GM12878 (cell line): ENCODE measurements around the gene KRTAP3-3. TPM values are rescaled to one million over a fixed set of nuclear protein-coding genes. Genes with fewer than 3 reads are reported as not detected.

Experiments
- ATAC-seq: fragments of 200-7000 bp; cut with Tn5 transposase; 3 replicates; pipeline ENCODE4 v1.9.1; 2020; ENCODE audit warnings: mild to moderate bottlenecking, moderate library complexity
- BruUV-seq: library from RNA; stranded (reverse); fragments of 400-500 nt; replicated peaks from 2 replicates; lab custom pipeline; 2021; lab: Mats Ljungman, UMichigan
- CTCF ChIA-PET: fragments of 300-600 bp; sonication (Branson Sonifier 250); formaldehyde crosslinking; extraction: SDS; loops from one replicate; lab custom pipeline; 2021; ENCODE audit warnings: inconsistent platforms; lab: Yijun Ruan, JAX
- POLR2A ChIA-PET: fragments of 350-600 bp; formaldehyde crosslinking; extraction: SDS; loops from one replicate; lab custom pipeline; 2021; ENCODE audit warnings: inconsistent platforms; lab: Charles Lee
- RAD21 ChIA-PET: fragments of 300-600 bp; sonication (Branson Sonifier 250); formaldehyde crosslinking; loops from one replicate; lab custom pipeline; 2023; ENCODE audit warnings: antibody characterized with exemption; ENCODE audit not compliant: unreplicated experiment; lab: Charles Lee
- SMC1A ChIA-PET: fragments of 300-600 bp; sonication (Branson Sonifier 250); formaldehyde crosslinking; loops from one replicate; lab custom pipeline; 2023; ENCODE audit not compliant: unreplicated experiment, uncharacterized antibody; lab: Charles Lee
- DNase-seq: peaks from one replicate; pipeline ENCODE4 v3.0.0-alpha.2; 2011; ENCODE audit warnings: low read depth, low spot score
- FAIRE-seq: peaks from 3 replicates; lab custom pipeline; 2011; peaks lifted over from hg19 to GRCh38; lab: Jason Lieb, UNC
- H2AFZ ChIP-seq: 2 replicates; pipeline ENCODE4 v1.6.0; 2011; ENCODE audit warnings: low read depth, low read length, control low read depth; ENCODE audit not compliant: control insufficient read depth
- H3K27ac ChIP-seq: 2 replicates; pipeline ENCODE4 v1.5.1; 2011; ENCODE audit warnings: control low read depth; ENCODE audit not compliant: control insufficient read depth, insufficient read depth
- H3K27me3 ChIP-seq, 2 experiments: replicated peaks in 1 of 2; 2 replicates each; pipeline versions ENCODE4 v1.6.0 to v1.6.1; 2011; ENCODE audit warnings: low read length in 1 of 2; ENCODE audit not compliant: control insufficient read depth in 2 of 2, insufficient read depth in 2 of 2
- H3K36me3 ChIP-seq, 2 experiments: 2 replicates each; pipeline ENCODE4 v1.5.1; 2011; ENCODE audit warnings: low read length in 1 of 2; ENCODE audit not compliant: control insufficient read depth in 2 of 2, insufficient read depth in 2 of 2
- H3K4me1 ChIP-seq: 2 replicates; pipeline ENCODE4 v1.6.1; 2011; ENCODE audit warnings: mild to moderate bottlenecking, low read length, moderate library complexity, mixed read lengths; ENCODE audit not compliant: control insufficient read depth, insufficient read depth
- H3K4me2 ChIP-seq: 2 replicates; pipeline ENCODE4 v1.6.0; 2011; ENCODE audit warnings: control low read depth; ENCODE audit not compliant: control insufficient read depth, insufficient read depth
- H3K4me3 ChIP-seq: fragments of 200-600 bp; sonication (generic); 2 replicates; pipeline ENCODE4 v1.5.1; 2016
- H3K79me2 ChIP-seq: 2 replicates; pipeline ENCODE4 v1.6.0; 2011; ENCODE audit warnings: low read length; ENCODE audit not compliant: control insufficient read depth, insufficient read depth
- H3K9ac ChIP-seq: 2 replicates; pipeline ENCODE4 v1.8.0; 2011; ENCODE audit warnings: low read length, control low read depth, mixed read lengths; ENCODE audit not compliant: control insufficient read depth, insufficient read depth
- H3K9me3 ChIP-seq: replicated peaks from 3 replicates; pipeline ENCODE4 v1.5.1; 2011; ENCODE audit warnings: mild to moderate bottlenecking, low read length; ENCODE audit not compliant: control insufficient read depth, insufficient read depth
- H4K20me1 ChIP-seq: 2 replicates; pipeline ENCODE4 v1.6.0; 2011; ENCODE audit not compliant: control insufficient read depth, insufficient read depth
- ATF7 ChIP-seq: fragments of 450-650 bp; IDR thresholded peaks from 2 replicates; pipeline ENCODE4 v1.6.1; 2016; ENCODE audit warnings: low read depth, mild to moderate bottlenecking
- EZH2 ChIP-seq: IDR thresholded peaks from 2 replicates; pipeline ENCODE4 v1.6.1; 2012; ENCODE audit warnings: low read depth, mild to moderate bottlenecking, control low read depth, inconsistent platforms, low read length, borderline replicate concordance; ENCODE audit not compliant: control insufficient read depth
- MTA3 ChIP-seq: IDR thresholded peaks from 2 replicates; pipeline ENCODE4 v1.6.1; 2012; ENCODE audit warnings: low read length, inconsistent platforms, borderline replicate concordance
- MXI1 ChIP-seq: fragments of 150-350 bp; IDR thresholded peaks from 2 replicates; pipeline ENCODE4 v1.6.1; 2011; ENCODE audit warnings: low read depth, mild to moderate bottlenecking, inconsistent platforms, low read length, improper control_type of control experiment
- NR2C2 ChIP-seq: IDR thresholded peaks from 2 replicates; pipeline ENCODE4 v1.6.1; 2011; ENCODE audit warnings: borderline replicate concordance, low read depth; ENCODE audit not compliant: control insufficient read depth, insufficient read length
- RAD21 ChIP-seq: IDR thresholded peaks from 2 replicates; pipeline ENCODE4 v1.6.1; 2011; ENCODE audit warnings: mild to moderate bottlenecking, low read depth, low read length, moderate library complexity; ENCODE audit not compliant: insufficient read depth
- RCOR1 ChIP-seq: conservative IDR thresholded peaks from 2 replicates; pipeline ENCODE4 v1.6.1; 2012; ENCODE audit warnings: low read depth, low read length, improper control_type of control experiment
- STAT1 ChIP-seq: fragments of 450-650 bp; conservative IDR thresholded peaks from 2 replicates; pipeline ENCODE4 v1.6.1; 2014; ENCODE audit warnings: antibody characterized with exemption, mild to moderate bottlenecking
- STAT3 ChIP-seq: IDR thresholded peaks from 2 replicates; pipeline ENCODE4 v1.6.1; 2011; ENCODE audit warnings: low read depth, low read length, improper control_type of control experiment
- TAF1 ChIP-seq: IDR thresholded peaks from 2 replicates; pipeline ENCODE4 v1.6.1; 2011; ENCODE audit warnings: mild to moderate bottlenecking, low read depth, low read length, borderline replicate concordance
- WRNIP1 ChIP-seq: IDR thresholded peaks from 2 replicates; pipeline ENCODE4 v1.6.1; 2011; ENCODE audit warnings: low read depth, low read length, improper control_type of control experiment, borderline replicate concordance
- ZBTB40 ChIP-seq: fragments of 450-650 bp; IDR thresholded peaks from 2 replicates; pipeline ENCODE4 v1.6.1; 2016; ENCODE audit warnings: mild to moderate bottlenecking, moderate library complexity, borderline replicate concordance
- ZNF24 ChIP-seq: fragments of 450-650 bp; IDR thresholded peaks from 2 replicates; pipeline ENCODE4 v1.6.1; 2017; ENCODE audit warnings: antibody characterized with exemption, mild to moderate bottlenecking
- in situ Hi-C: fragments of 300-500 bp; cut with MboI; formaldehyde crosslinking; loops from 9 replicates; pipeline ENCODE4 v1.14.3; 2018; ENCODE audit warnings: mixed read lengths
- intact Hi-C: fragments of 100-400 bp; cut with micrococcal nuclease; formaldehyde crosslinking; loops from one replicate; pipeline ENCODE4 v1.14.2; 2022; ENCODE audit not compliant: unreplicated experiment
- polyA plus RNA-seq, 11 experiments: library from polyadenylated mRNA; depleted of rRNA in 4 of 11; unstranded in 6 of 11; stranded (reverse) in 5 of 11; fragments of >200 nt; fragmentation: Nextera tagmentation in 4 of 11; fragmentation: Illumina TruSeq in 1 of 11; extraction: Ambion mirVana in 4 of 11; extraction: Trizol in 1 of 11; gene quantifications; 1 replicate in 1 of 11; 2 replicates in 10 of 11; pipeline versions ENCODE4 v1.2.1 to v1.2.3, GENCODE V29; 2011 to 2016; ENCODE audit warnings: inconsistent platforms in 2 of 11, missing spikeins in 2 of 11, low read depth in 1 of 11
- total RNA-seq, 4 experiments: library from RNA; depleted of rRNA in 3 of 4; stranded (reverse); fragments of >200 nt in 3 of 4; fragmentation: Illumina TruSeq in 1 of 4; extraction: Trizol in 1 of 4; gene quantifications; 2 replicates each; pipeline versions ENCODE4 v1.2.1 to v1.2.3, GENCODE V29; 2013 to 2021
- TF ChIP-seq, protein P1 (sequence below): fragments of 450-650 bp; formaldehyde crosslinking; IDR thresholded peaks from 2 replicates; pipeline ENCODE4 v1.4.0; 2022; ENCODE audit warnings: mild to moderate bottlenecking, moderate library complexity

KRTAP3-3 gene
- total and polyA plus RNA-seq, 10 of the 15 experiments (the other 5 are each of a cell fraction or from before 2014, with no cell fraction given): not detected

- no peak for DNase-seq
- Histone ChIP-seq H4K20me1 (no peaks in the 10 kb centered on the region), H3K79me2 (no peaks in the 10 kb centered on the region), H3K27ac (no peak overlapping the region), H3K9ac (no peak overlapping the region)
- CTCF ChIA-PET: interaction anchor here (1.2 kb wide), 1 partner anchor 9 kb away, joined by 3 read pairs; the partner anchor contains the start of gene KRTAP1-4
- RAD21 ChIA-PET: no interaction called here
- TF ChIP-seq, protein P1, sequence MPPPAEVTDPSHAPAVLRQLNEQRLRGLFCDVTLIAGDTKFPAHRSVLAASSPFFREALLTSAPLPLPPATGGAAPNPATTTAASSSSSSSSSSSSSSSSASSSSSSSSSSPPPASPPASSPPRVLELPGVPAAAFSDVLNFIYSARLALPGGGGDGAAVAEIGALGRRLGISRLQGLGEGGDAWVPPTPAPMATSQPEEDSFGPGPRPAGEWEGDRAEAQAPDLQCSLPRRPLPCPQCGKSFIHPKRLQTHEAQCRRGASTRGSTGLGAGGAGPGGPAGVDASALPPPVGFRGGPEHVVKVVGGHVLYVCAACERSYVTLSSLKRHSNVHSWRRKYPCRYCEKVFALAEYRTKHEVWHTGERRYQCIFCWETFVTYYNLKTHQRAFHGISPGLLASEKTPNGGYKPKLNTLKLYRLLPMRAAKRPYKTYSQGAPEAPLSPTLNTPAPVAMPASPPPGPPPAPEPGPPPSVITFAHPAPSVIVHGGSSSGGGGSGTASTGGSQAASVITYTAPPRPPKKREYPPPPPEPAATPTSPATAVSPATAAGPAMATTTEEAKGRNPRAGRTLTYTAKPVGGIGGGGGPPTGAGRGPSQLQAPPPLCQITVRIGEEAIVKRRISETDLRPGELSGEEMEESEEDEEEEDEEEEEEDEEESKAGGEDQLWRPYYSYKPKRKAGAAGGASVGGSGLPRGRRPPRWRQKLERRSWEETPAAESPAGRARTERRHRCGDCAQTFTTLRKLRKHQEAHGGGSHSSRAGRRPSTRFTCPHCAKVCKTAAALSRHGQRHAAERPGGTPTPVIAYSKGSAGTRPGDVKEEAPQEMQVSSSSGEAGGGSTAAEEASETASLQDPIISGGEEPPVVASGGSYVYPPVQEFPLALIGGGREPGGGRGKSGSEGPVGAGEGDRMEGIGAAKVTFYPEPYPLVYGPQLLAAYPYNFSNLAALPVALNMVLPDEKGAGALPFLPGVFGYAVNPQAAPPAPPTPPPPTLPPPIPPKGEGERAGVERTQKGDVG (CRISPR knock-in tag): no peak
- TF ChIP-seq RCOR1 (no peak), RAD21 (no peak), ZNF24 (no peak), NR2C2 (no peak), WRNIP1 (no peak), STAT3 (no peak), STAT1 (no peak), ATF7 (no peak), TAF1 (no peak), ZBTB40 (no peak), MXI1 (no peak), EZH2 (no peak), MTA3 (no peak)
- TF ChIP-seq, all 136 proteins: peak for 0
- no peaks in the 10 kb centered on the region for H3K27me3 ChIP-seq
- in situ Hi-C loops: no loop called here
- no peaks in the 10 kb centered on the region for H3K4me1 ChIP-seq
- BruUV-seq: no TSS peak
- ChIA-PET POLR2A (no interaction called here), SMC1A (interaction anchor here (0.8 to 1.3 kb wide), 2 partner anchors 9 to 36 kb away, joined by 3 read pairs; partner anchors contain the start of gene KRT40)
- FAIRE-seq (no peak), ATAC-seq (no peak)
- no peak overlapping the region for H3K4me3 ChIP-seq
- intact Hi-C loops: no loop called here
- H3K9me3 ChIP-seq: no peaks in the 10 kb centered on the region
- H3K4me2 ChIP-seq: no peak overlapping the region
- no peaks in the 10 kb centered on the region for H3K36me3 ChIP-seq
- H2AFZ ChIP-seq: no peak overlapping the region
These were observed 26.4 kb upstream of the KRTAP3-3 start for GRCh38 chr17:41020336-41020735.
